HG03045 (cell line): ENCODE measurements around the gene TBATA.

Experiments
- ATAC-seq: cut with Tn5 transposase; IDR thresholded peaks from one replicate; pipeline ENCODE4 v1.9.1; 2021; ENCODE audit warnings: mild to moderate bottlenecking, moderate library complexity; ENCODE audit not compliant: unreplicated experiment

Gene TBATA

GRCh38 chr10:70747192-70747965, 37.8 kb downstream of the TBATA start:
- ATAC-seq = no peak

- no peak for ATAC-seq
Measured at GRCh38 chr10:70745555-70745954, 39.6 kb downstream of the TBATA start.

GRCh38 chr10:70744617-70745143, 40.5 kb downstream of the TBATA start:
- ATAC-seq = no peak

GRCh38 chr10:70743879-70744278, 41.3 kb downstream of the TBATA start:
- no peak for ATAC-seq

GRCh38 chr10:70743430-70743788, 41.8 kb downstream of the TBATA start:
- no peak for ATAC-seq

- no peak for ATAC-seq
Measured at GRCh38 chr10:70742537-70743429, 42.4 kb downstream of the TBATA start.

GRCh38 chr10:70740406-70741288, 44.5 kb downstream of the TBATA start:
- no peak for ATAC-seq

GRCh38 chr10:70738761-70739121, 46.4 kb downstream of the TBATA start:
- ATAC-seq = no peak

- no peak for ATAC-seq
Measured at GRCh38 chr10:70738006-70738760, 47.0 kb downstream of the TBATA start.

- no peak for ATAC-seq
Measured at GRCh38 chr10:70737250-70737649, 47.9 kb downstream of the TBATA start.

- ATAC-seq = no peak
Measured at GRCh38 chr10:70736525-70736924, 48.7 kb downstream of the TBATA start.

- no peak for ATAC-seq
Measured at GRCh38 chr10:70735161-70735560, 50.0 kb downstream of the TBATA start.

- no peak for ATAC-seq
Measured at GRCh38 chr10:70733051-70733450, 52.1 kb downstream of the TBATA start.

- no peak for ATAC-seq
Measured at GRCh38 chr10:70732569-70732968, 52.6 kb downstream of the TBATA start.

GRCh38 chr10:70730955-70731354, 54.2 kb downstream of the TBATA start:
- ATAC-seq = no peak

GRCh38 chr10:70729763-70730357, 55.3 kb downstream of the TBATA start:
- no peak for ATAC-seq

GRCh38 chr10:70728328-70728727, 56.8 kb downstream of the TBATA start:
- ATAC-seq = no peak

GRCh38 chr10:70726909-70727495, 58.2 kb downstream of the TBATA start:
- ATAC-seq = no peak

- ATAC-seq = no peak
Measured at GRCh38 chr10:70723771-70724170, 61.4 kb downstream of the TBATA start.
